Endodermal cell (in vitro differentiated cells): ENCODE data around the gene COL4A2. TPM values are rescaled to one million over a fixed set of nuclear protein-coding genes. Genes with fewer than 3 reads are reported as not detected.

Experiments
- DNase-seq: peaks from one replicate; pipeline ENCODE4 v3.0.0-alpha.2; 2017
- H3K27ac ChIP-seq: 2 replicates; pipeline ENCODE4 v1.5.1; 2013; ENCODE audit warnings: mild to moderate bottlenecking, low read depth, low read length, moderate library complexity
- H3K27me3 ChIP-seq: 2 replicates; pipeline ENCODE4 v1.6.1; 2013; ENCODE audit warnings: mild to moderate bottlenecking, low read length, moderate library complexity; ENCODE audit not compliant: insufficient read depth, control insufficient read depth, poor library complexity, severe bottlenecking
- H3K36me3 ChIP-seq: 2 replicates; pipeline ENCODE4 v1.7.0; 2013; ENCODE audit warnings: mild to moderate bottlenecking, low read length, moderate library complexity; ENCODE audit not compliant: control insufficient read depth, insufficient read depth
- H3K4me1 ChIP-seq: one replicate; pipeline ENCODE4 v1.7.0; 2013; ENCODE audit warnings: low read length; ENCODE audit not compliant: control insufficient read depth, insufficient read depth
- H3K4me3 ChIP-seq: 2 replicates; pipeline ENCODE4 v1.5.1; 2013; ENCODE audit warnings: mild to moderate bottlenecking, low read length, moderate library complexity
- H3K9ac ChIP-seq: 2 replicates; pipeline ENCODE4 v1.6.1; 2013; ENCODE audit warnings: mild to moderate bottlenecking, low read length, moderate library complexity; ENCODE audit not compliant: poor library complexity, severe bottlenecking; ENCODE audit errors: extremely low read depth
- H3K9me3 ChIP-seq: 2 replicates; pipeline ENCODE4 v1.6.1; 2013; ENCODE audit warnings: mild to moderate bottlenecking, low read length, moderate library complexity; ENCODE audit not compliant: control insufficient read depth
- H3K27ac Mint-ChIP-seq: 2 replicates; pipeline ENCODE4 v1.8.0; 2020; ENCODE audit warnings: mixed read lengths
- H3K27me3 Mint-ChIP-seq: 2 replicates; pipeline ENCODE4 v1.8.0; 2021; ENCODE audit warnings: mild to moderate bottlenecking, mixed read lengths; ENCODE audit not compliant: insufficient read depth
- H3K36me3 Mint-ChIP-seq: 2 replicates; pipeline ENCODE4 v1.8.0; 2020; ENCODE audit warnings: low read depth, mixed read lengths
- H3K4me1 Mint-ChIP-seq: 2 replicates; pipeline ENCODE4 v1.8.0; 2020; ENCODE audit warnings: mixed read lengths
- H3K4me3 Mint-ChIP-seq: 2 replicates; pipeline ENCODE4 v1.8.0; 2020; ENCODE audit warnings: mild to moderate bottlenecking, moderate library complexity, mixed read lengths
- H3K9me3 Mint-ChIP-seq: 2 replicates; pipeline ENCODE4 v1.8.0; 2020; ENCODE audit warnings: mild to moderate bottlenecking, mixed read lengths
- CTCF ChIP-seq: fragments of 200-600 bp; sonication (generic); conservative IDR thresholded peaks from 2 replicates; pipeline ENCODE4 v1.5.0; 2021; ENCODE audit warnings: antibody characterized with exemption, mild to moderate bottlenecking
- WGBS, 2 experiments: methylation state at CpG; one replicate each; pipeline versions ENCODE4 v1.1.5 to v1.1.7; 2013; ENCODE audit warnings: missing lambda C conversion rate in 2 of 2, mixed read lengths in 1 of 2; ENCODE audit not compliant: insufficient coverage in 1 of 2, insufficient read length in 1 of 2; 5-methylcytosine and 5-hydroxymethylcytosine counted together
- total RNA-seq, 2 donors: library from RNA; stranded (reverse); fragmentation: NEBNext Ultra II Directional in 1 of 2; extraction: Animal tissue kit (Norgen Biotek cat#: 25700) in 1 of 2; gene quantifications; 2 replicates in 1 of 2; 3 replicates in 1 of 2; pipeline ENCODE4 v1.2.1, GENCODE V29; 2021

The COL4A2 gene
- total RNA-seq, 2 donors from 2014 or later = 388 to 398 TPM

- Histone ChIP-seq H3K4me3 (no peak overlapping the region), H3K27ac (no peak overlapping the region), H3K4me1 (no peaks in the 10 kb centered on the region), H3K9me3 (no peaks in the 10 kb centered on the region), H3K9ac (no peak overlapping the region), H3K27me3 (no peaks in the 10 kb centered on the region), H3K36me3 (peaks cover 78% of the 10 kb centered on the region)
- peak; percentile 96 for DNase-seq
- Mint-ChIP-seq H3K27me3 (no peaks in the 10 kb centered on the region), H3K4me3 (no peak overlapping the region), H3K36me3 (peaks cover 47% of the 10 kb centered on the region), H3K9me3 (no peaks in the 10 kb centered on the region), H3K27ac (peak overlapping the region; percentile 89), H3K4me1 (peaks cover 15% of the 10 kb centered on the region)
- 22 to 62% methylated on average over 2 to 10 of the region's 10 CpGs for WGBS, 2 experiments
- peak; percentile 95 for TF ChIP-seq CTCF
Measured at GRCh38 chr13:110455941-110456340, 148.9 kb downstream of the COL4A2 start.

- no peaks in the 10 kb centered on the region for H3K9me3 Mint-ChIP-seq
- no peaks in the 10 kb centered on the region for H3K4me1 ChIP-seq
- H3K36me3 Mint-ChIP-seq = peaks cover 47% of the 10 kb centered on the region
- no peaks in the 10 kb centered on the region for H3K27me3 ChIP-seq
- H3K27ac ChIP-seq = no peak overlapping the region
- H3K27me3 Mint-ChIP-seq = no peaks in the 10 kb centered on the region
- H3K9me3 ChIP-seq = no peaks in the 10 kb centered on the region
- H3K4me1 Mint-ChIP-seq = peaks cover 15% of the 10 kb centered on the region
- H3K27ac Mint-ChIP-seq = no peak overlapping the region
- WGBS, 2 experiments = 96 to 100% methylated on average over 5 to 18 of the region's 18 CpGs
- H3K4me3 ChIP-seq = no peak overlapping the region
- H3K4me3 Mint-ChIP-seq = no peak overlapping the region
- H3K9ac ChIP-seq = no peak overlapping the region
- no peak for TF ChIP-seq CTCF
- H3K36me3 ChIP-seq = peaks cover 77% of the 10 kb centered on the region
- DNase-seq = no peak
Measured at GRCh38 chr13:110456550-110456949, 149.5 kb downstream of the COL4A2 start.

- no peak for TF ChIP-seq CTCF
- Histone ChIP-seq H3K9ac (no peak overlapping the region), H3K4me1 (no peaks in the 10 kb centered on the region), H3K27me3 (no peaks in the 10 kb centered on the region), H3K36me3 (peaks cover 80% of the 10 kb centered on the region), H3K9me3 (no peaks in the 10 kb centered on the region), H3K4me3 (no peak overlapping the region), H3K27ac (no peak overlapping the region)
- Mint-ChIP-seq H3K36me3 (peaks cover 51% of the 10 kb centered on the region), H3K4me3 (no peak overlapping the region), H3K4me1 (peaks cover 15% of the 10 kb centered on the region), H3K9me3 (no peaks in the 10 kb centered on the region), H3K27me3 (no peaks in the 10 kb centered on the region), H3K27ac (peak overlapping the region; percentile 78)
- DNase-seq = no peak
- WGBS, 2 experiments = 95 to 100% methylated on average over 5 to 10 of the region's 10 CpGs
Measured at GRCh38 chr13:110457361-110457760, 150.3 kb downstream of the COL4A2 start.
